SW480 (cell line): ENCODE measurements around the gene USP54.
"Not testable (repeated sequence)": the region's sequence is repeated elsewhere in the genome, so short reads cannot be mapped to it uniquely, and the experiment has no call there.

Experiments
- DNase-seq: peaks from one replicate; pipeline ENCODE4 v3.0.0-alpha.2; 2016; ENCODE audit warnings: low spot score

USP54 gene

GRCh38 chr10:73589563-73590126 lies 1.5 kb downstream of the USP54 start:
- DNase-seq: no peak

- DNase-seq: no peak
Observed at GRCh38 chr10:73588656-73589055, 2.5 kb downstream of the USP54 start.

- DNase-seq: no peak
Observed at GRCh38 chr10:73586583-73586984, 4.6 kb downstream of the USP54 start.

GRCh38 chr10:73585327-73585726 lies 5.8 kb downstream of the USP54 start:
- no peak for DNase-seq

GRCh38 chr10:73584737-73585136 lies 6.4 kb downstream of the USP54 start:
- DNase-seq: peak; percentile 58

GRCh38 chr10:73581918-73582317 lies 9.2 kb downstream of the USP54 start:
- no peak for DNase-seq

GRCh38 chr10:73578927-73579326 lies 12.2 kb downstream of the USP54 start:
- not testable (repeated sequence) for DNase-seq

GRCh38 chr10:73577788-73578187 lies 13.4 kb downstream of the USP54 start:
- DNase-seq: no peak

GRCh38 chr10:73576890-73577591 lies 14.1 kb downstream of the USP54 start:
- DNase-seq: no peak

- no peak for DNase-seq
Observed at GRCh38 chr10:73576178-73576889, 14.8 kb downstream of the USP54 start.

- DNase-seq: not testable (repeated sequence)
Observed at GRCh38 chr10:73567025-73567424, 24.1 kb downstream of the USP54 start.

- DNase-seq: no peak
Observed at GRCh38 chr10:73561192-73561591, 29.9 kb downstream of the USP54 start.

GRCh38 chr10:73559590-73559989 lies 31.6 kb downstream of the USP54 start:
- no peak for DNase-seq

GRCh38 chr10:73556855-73557254 lies 34.3 kb downstream of the USP54 start:
- DNase-seq: no peak

GRCh38 chr10:73554721-73555120 lies 36.4 kb downstream of the USP54 start:
- DNase-seq: no peak

GRCh38 chr10:73553761-73554160 lies 37.4 kb downstream of the USP54 start:
- no peak for DNase-seq

GRCh38 chr10:73552819-73553715 lies 38.1 kb downstream of the USP54 start:
- no peak for DNase-seq

- no peak for DNase-seq
Observed at GRCh38 chr10:73551515-73551914, 39.6 kb downstream of the USP54 start.

GRCh38 chr10:73545357-73545756 lies 45.8 kb downstream of the USP54 start:
- no peak for DNase-seq

- DNase-seq: no peak
Observed at GRCh38 chr10:73537709-73538108, 53.4 kb downstream of the USP54 start.

- DNase-seq: no peak
Observed at GRCh38 chr10:73537288-73537687, 53.9 kb downstream of the USP54 start.

GRCh38 chr10:73534857-73535256 lies 56.3 kb downstream of the USP54 start:
- no peak for DNase-seq
